ENCODE measurements around the gene ANAPC10.
"Not testable (repeated sequence)": the region's sequence is repeated elsewhere in the genome, so short reads cannot be mapped to it uniquely, and the experiment has no call there.

Gene ANAPC10

GRCh38 chr4:145010315-145010714 lies 87.7 kb downstream of the ANAPC10 start:
- DNase-seq (ENCODE audit: low read depth in 2 of 2, low spot score in 1 of 2) = not testable (repeated sequence)

GRCh38 chr4:145003675-145004074 lies 94.3 kb downstream of the ANAPC10 start:
- DNase-seq (ENCODE audit: low read depth in 2 of 2, low spot score in 1 of 2) = no peak

GRCh38 chr4:145001635-145002034 lies 96.4 kb downstream of the ANAPC10 start:
- DNase-seq (ENCODE audit: low read depth in 2 of 2, low spot score in 1 of 2) = no peak

GRCh38 chr4:145000656-145001055 lies 97.3 kb downstream of the ANAPC10 start:
- not testable (repeated sequence) for DNase-seq (ENCODE audit: low read depth in 2 of 2, low spot score in 1 of 2)

- no peak for DNase-seq (ENCODE audit: low read depth in 2 of 2, low spot score in 1 of 2)
These were observed 108.7 kb downstream of the ANAPC10 start for GRCh38 chr4:144989306-144989705.

- DNase-seq (ENCODE audit: low read depth in 2 of 2, low spot score in 1 of 2) = no peak
These were observed 112.5 kb downstream of the ANAPC10 start for GRCh38 chr4:144985531-144985930.

GRCh38 chr4:144985014-144985413 lies 113.0 kb downstream of the ANAPC10 start:
- DNase-seq (ENCODE audit: low read depth in 2 of 2, low spot score in 1 of 2) = no peak

- DNase-seq (ENCODE audit: low read depth in 2 of 2, low spot score in 1 of 2) = no peak
These were observed 113.8 kb downstream of the ANAPC10 start for GRCh38 chr4:144984241-144984640.

GRCh38 chr4:144975718-144976117 lies 122.3 kb downstream of the ANAPC10 start:
- DNase-seq (ENCODE audit: low read depth in 2 of 2, low spot score in 1 of 2) = no peak

GRCh38 chr4:144970597-144970996 lies 127.4 kb downstream of the ANAPC10 start:
- no peak for DNase-seq (ENCODE audit: low read depth in 2 of 2, low spot score in 1 of 2)

- DNase-seq (ENCODE audit: low read depth in 2 of 2, low spot score in 1 of 2) = no peak
These were observed 128.2 kb downstream of the ANAPC10 start for GRCh38 chr4:144969821-144970220.

GRCh38 chr4:144968606-144969005 lies 129.4 kb downstream of the ANAPC10 start:
- no peak for DNase-seq (ENCODE audit: low read depth in 2 of 2, low spot score in 1 of 2)

- DNase-seq (ENCODE audit: low read depth in 2 of 2, low spot score in 1 of 2) = no peak
These were observed 130.8 kb downstream of the ANAPC10 start for GRCh38 chr4:144967161-144967560.

GRCh38 chr4:144962300-144962699 lies 135.7 kb downstream of the ANAPC10 start:
- no peak for DNase-seq (ENCODE audit: low read depth in 2 of 2, low spot score in 1 of 2)

- DNase-seq (ENCODE audit: low read depth in 2 of 2, low spot score in 1 of 2) = no peak
These were observed 142.9 kb downstream of the ANAPC10 start for GRCh38 chr4:144955104-144955503.

- DNase-seq (ENCODE audit: low read depth in 2 of 2, low spot score in 1 of 2) = no peak
These were observed 143.8 kb downstream of the ANAPC10 start for GRCh38 chr4:144954230-144954629.

- no peak for DNase-seq (ENCODE audit: low read depth in 2 of 2, low spot score in 1 of 2)
These were observed 149.6 kb downstream of the ANAPC10 start for GRCh38 chr4:144948421-144948820.

- DNase-seq (ENCODE audit: low read depth in 2 of 2, low spot score in 1 of 2) = no peak
These were observed 150.0 kb downstream of the ANAPC10 start for GRCh38 chr4:144948009-144948408.

Data from stimulated activated CD8-positive, alpha-beta memory T cell treated with anti-CD3 and anti-CD28 coated beads, Interleukin-4, amount 100 ng/mL, for 1 hour (primary cell).